Globus pallidus (tissue), 1 donor: ENCODE results near the gene KLRK1.
"Not testable (repeated sequence)": the region's sequence is repeated elsewhere in the genome, so short reads cannot be mapped to it uniquely, and the experiment has no call there.

ENCODE experiments used
- DNase-seq: peaks from one replicate; pipeline ENCODE4 v3.0.0-alpha.2; 2015; ENCODE audit warnings: low spot score

The KLRK1 gene

GRCh38 chr12:10388624-10389413 is 1.0 kb downstream of the KLRK1 start:
- no peak for DNase-seq

- not testable (repeated sequence) for DNase-seq
Measured at GRCh38 chr12:10387498-10387897, 2.3 kb downstream of the KLRK1 start.

DNA sequence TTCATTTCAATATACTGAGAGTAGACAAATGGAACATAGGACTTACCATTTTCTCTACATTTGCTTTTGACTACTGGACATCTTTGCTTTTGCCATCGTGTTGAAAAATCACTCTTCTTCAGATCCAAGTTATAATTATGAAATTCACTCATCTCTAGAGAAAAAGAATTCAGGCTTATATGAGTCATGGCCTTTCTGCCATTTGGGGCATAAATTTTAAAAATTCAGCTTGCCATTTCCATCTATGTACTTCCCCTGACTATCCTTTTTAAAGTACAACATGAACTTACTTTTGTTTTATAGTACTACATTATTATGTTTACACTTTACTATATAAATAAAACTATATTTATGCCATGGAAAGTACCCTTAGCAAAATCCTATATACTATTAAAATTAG is 3.0 kb downstream of the KLRK1 start:
- DNase-seq, result no peak

DNA sequence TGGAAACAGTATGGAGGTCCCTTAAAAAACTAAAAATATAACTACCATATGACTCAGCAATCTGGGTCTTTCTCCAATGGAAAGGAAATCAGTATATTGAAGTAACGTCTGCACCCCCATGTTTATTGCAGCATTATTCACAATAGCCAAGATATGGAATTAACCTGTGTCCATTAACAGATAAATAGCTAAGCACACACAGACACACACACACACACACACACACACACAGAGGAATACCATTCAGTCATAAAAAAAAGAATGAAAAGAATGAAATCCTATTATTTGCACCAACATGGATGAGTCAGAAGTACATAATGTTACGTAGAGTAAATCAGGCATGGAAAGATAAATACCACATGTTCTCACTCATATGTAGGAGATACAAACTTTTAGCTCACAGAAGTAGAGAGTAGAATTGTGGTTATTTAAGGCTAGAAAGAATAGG is 4.7 kb downstream of the KLRK1 start:
- no peak for DNase-seq

DNA sequence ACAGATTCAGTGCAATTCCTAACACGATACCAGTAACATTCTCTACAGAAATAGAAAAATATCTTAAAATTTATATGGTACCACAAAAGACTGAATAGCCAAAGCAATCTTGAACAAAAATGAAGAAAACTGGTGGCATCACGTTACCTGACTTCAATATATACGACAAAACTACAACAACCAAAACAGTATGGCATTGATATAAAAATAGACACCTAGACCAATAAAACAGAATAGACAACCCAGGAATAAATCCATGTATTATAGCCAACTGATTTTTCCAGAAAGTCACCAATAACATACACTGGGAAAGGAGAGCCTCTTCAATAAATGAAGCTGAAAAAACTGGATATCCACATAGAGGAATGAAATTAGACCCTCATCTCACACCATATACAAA is 5.7 kb downstream of the KLRK1 start:
- DNase-seq, result no peak

GRCh38 chr12:10381928-10382628 is 7.8 kb downstream of the KLRK1 start:
- DNase-seq, result no peak

GRCh38 chr12:10378737-10379136 is 11.1 kb downstream of the KLRK1 start:
- DNase-seq, result not testable (repeated sequence)

GRCh38 chr12:10374624-10375018 is 15.2 kb downstream of the KLRK1 start:
- no peak for DNase-seq

- DNase-seq, result peak; percentile 62
Measured at GRCh38 chr12:10372559-10372958, 17.3 kb downstream of the KLRK1 start.

GRCh38 chr12:10371893-10372535 is 17.8 kb downstream of the KLRK1 start:
- not testable (repeated sequence) for DNase-seq

- peak; percentile 27 for DNase-seq
Measured at GRCh38 chr12:10369557-10370415, 20.1 kb downstream of the KLRK1 start.

DNA sequence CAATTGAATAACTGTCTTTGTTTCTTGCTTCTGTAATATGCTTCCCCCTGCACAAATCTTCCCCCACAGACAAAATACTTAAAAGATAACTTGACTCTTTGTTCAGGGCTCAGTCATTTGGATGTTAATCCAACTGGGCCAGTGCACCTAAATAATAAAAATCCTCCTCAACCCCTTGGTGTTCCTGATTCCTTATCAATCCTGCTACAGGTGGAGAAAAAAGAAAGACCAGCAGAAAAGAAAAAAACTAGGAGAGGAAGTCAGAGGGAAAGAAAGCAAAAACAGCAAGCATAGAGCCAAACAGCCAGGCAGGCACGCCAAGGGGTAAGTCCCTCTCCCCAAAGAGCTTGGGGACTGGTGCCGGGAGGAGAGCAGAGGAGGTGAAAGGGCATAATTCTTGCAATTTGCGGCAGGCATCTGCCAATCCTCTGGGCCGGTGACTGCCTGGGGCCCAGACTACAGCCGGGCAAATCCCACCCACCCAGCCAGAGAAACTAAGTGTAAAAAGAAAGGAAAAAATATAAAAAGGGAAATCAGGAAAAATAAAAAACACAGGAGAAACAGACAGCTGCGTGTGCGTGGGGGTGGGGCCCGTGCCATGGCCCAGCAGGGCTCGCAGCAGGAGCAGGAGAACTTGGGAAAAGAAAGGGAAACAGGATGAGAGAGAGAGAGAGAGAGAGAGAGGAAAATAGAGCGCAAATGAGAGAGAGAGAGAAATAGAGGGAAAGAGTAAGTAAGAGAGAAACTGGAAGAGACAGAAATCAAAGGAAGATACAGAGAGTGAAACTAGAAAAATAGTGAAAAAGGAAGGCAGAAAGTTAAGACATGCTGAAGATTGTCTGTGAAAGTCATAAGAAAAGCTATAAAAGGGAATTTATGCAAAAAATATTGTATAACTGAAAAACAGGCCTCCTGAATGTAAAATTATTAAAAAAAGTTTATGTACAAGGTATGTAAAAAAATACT is 21.4 kb downstream of the KLRK1 start:
- DNase-seq, result peak; percentile 60

- DNase-seq, result peak; percentile 48
Measured at GRCh38 chr12:10367714-10368113, 22.1 kb downstream of the KLRK1 start.

DNA sequence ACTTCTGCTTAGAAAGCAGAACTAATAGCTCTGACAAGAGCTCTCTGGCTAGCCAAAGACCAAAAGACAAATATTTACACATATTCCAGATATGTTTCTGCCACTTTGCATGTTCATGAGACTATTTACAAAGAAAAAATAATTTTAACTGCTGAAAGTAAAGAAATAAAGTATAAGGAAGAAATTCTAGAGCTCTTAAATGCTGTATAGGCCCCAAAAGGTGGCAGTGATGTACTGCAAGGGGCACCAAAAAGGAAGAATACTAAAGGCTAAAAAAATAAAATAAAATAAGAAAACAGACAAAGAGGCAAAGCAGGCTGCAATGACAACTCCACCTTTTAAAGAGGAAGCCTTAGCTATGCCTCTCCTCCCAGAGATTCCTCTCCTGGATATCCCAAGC is 23.0 kb downstream of the KLRK1 start:
- peak; percentile 72 for DNase-seq

DNA sequence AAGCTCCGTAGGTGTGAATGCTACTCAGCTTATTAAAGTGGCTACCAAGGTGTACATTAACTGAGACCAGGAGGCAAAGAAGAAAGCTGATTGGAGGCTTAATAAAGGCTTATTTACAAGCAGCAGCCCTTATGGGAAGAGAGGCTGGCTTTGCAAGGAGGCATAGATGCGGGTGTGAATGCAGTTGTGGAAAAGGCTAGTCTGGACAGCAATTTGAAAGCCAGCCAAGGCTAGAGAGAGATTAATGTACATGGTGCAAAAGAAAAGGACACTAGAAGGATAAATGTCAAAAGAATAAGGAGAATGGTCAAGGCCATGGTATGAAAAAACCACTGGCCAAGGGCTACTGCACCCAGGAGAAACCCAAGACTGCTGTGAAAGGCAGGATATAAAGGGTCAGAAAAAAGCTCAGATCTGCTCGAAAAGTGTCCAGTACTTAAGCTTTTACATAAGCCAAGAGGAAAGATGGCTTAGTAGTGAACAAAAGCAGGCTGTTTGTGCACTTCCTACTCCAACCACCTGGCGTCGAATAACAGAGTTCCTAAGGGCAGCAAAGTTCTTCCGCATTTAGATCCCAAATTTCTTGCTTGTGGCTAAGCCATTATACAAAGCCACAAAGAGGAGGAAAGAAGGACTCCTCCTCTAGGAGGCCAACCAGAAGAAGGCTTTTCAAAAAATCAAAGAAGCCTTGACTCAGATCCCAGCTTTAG is 24.0 kb downstream of the KLRK1 start:
- peak; percentile 75 for DNase-seq

GRCh38 chr12:10364815-10365622 is 24.8 kb downstream of the KLRK1 start:
- peak; percentile 87 for DNase-seq

DNA sequence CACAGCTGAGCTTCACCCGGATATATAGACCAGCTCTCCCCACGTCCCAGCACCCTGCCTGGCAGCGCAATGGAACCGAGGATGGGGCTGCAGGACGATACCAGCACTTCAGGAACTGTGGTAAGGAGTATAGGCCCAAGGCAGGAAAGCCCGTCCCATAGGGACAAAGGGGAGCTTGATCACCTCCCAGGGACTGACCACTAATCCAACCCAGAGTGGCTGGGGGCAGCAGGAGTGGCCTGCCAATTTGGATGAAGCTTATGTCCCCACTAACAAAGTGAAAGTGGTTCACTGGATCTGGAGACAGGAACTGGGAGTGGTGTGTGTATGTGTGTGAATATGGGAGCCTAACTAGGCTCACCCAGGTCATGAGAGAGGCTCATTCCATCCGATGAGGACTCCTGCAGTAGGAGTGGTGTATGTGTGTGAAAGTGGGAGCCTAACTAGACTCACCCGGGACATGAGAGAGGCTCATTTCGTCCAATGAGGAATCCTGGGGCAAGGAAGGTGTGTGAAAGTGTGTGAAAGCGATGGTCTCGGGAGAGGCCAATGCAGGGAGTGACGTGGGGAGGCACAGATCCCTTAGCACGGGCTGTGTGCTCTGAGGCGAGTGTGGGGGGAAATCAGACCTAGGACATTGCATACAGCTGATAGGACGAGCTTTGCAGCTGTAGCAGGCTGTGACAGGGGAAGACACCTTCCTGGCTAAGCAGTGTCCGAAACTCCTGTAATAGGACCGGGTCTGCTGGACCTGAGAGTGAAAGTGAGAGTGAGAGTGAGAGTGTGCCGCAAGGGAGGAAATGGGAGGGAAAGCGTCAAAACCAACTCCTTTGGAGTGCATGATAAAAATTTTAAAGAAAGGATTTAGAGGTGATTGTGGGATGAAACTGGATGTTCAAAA is 25.7 kb downstream of the KLRK1 start:
- peak; percentile 80 for DNase-seq

- no peak for DNase-seq
Measured at GRCh38 chr12:10363658-10363913, 26.3 kb downstream of the KLRK1 start.
